CD4-positive, alpha-beta T cell (primary cell): ENCODE results near the gene RASD2. TPM values are rescaled to one million over a fixed set of nuclear protein-coding genes. Genes with fewer than 3 reads are reported as not detected.

ENCODE experiments used
- ATAC-seq: fragments of 200-7000 bp; cut with Tn5 transposase; one replicate; pipeline ENCODE4 v1.10.0; 2022; ENCODE audit warnings: mild to moderate bottlenecking; ENCODE audit not compliant: poor library complexity
- CTCF ChIA-PET: fragments of 350-600 bp; sonication (Branson Sonifier 250); formaldehyde crosslinking; loops from one replicate; lab custom pipeline; 2021; ENCODE audit warnings: antibody characterized with exemption, inconsistent platforms; lab: Charles Lee
- POLR2A ChIA-PET: fragments of 350-600 bp; sonication (Branson Sonifier 250); formaldehyde crosslinking; loops from one replicate; lab custom pipeline; 2021; ENCODE audit warnings: antibody characterized with exemption, inconsistent platforms; lab: Charles Lee
- DNase-seq, 14 experiments: peaks; one replicate each; pipeline ENCODE4 v3.0.0-alpha.2; 2013 to 2020; ENCODE audit warnings: mixed read lengths in 2 of 14
- H3K27ac ChIP-seq, 2 donors: one replicate each; pipeline versions ENCODE4 v1.5.1 to v1.7.0; 2013; ENCODE audit warnings: low read length in 2 of 2, low read depth in 1 of 2, mild to moderate bottlenecking in 1 of 2
- H3K27me3 ChIP-seq, 2 experiments: 1 replicate in 1 of 2; 2 replicates in 1 of 2; pipeline versions ENCODE4 v1.6.1 to v1.7.0; 2013; ENCODE audit warnings: low read length in 2 of 2, control low read depth in 1 of 2, mild to moderate bottlenecking in 1 of 2, moderate library complexity in 1 of 2; ENCODE audit not compliant: insufficient read depth in 2 of 2, control insufficient read depth in 1 of 2
- H3K36me3 ChIP-seq: one replicate; pipeline ENCODE4 v1.6.1; 2013; ENCODE audit warnings: low read length, control low read depth; ENCODE audit not compliant: insufficient read depth
- H3K4me1 ChIP-seq: one replicate; pipeline ENCODE4 v1.6.1; 2013; ENCODE audit warnings: low read length, control low read depth; ENCODE audit not compliant: insufficient read depth
- H3K4me3 ChIP-seq: one replicate; pipeline ENCODE4 v1.5.1; 2013; ENCODE audit warnings: mild to moderate bottlenecking, low read length, moderate library complexity
- H3K9me3 ChIP-seq, 2 experiments: 1 replicate in 1 of 2; 2 replicates in 1 of 2; pipeline versions ENCODE4 v1.6.1 to v1.7.0; 2013; ENCODE audit warnings: low read length in 2 of 2, mild to moderate bottlenecking in 2 of 2, control low read depth in 1 of 2, moderate library complexity in 1 of 2; ENCODE audit not compliant: control insufficient read depth in 1 of 2, insufficient read depth in 1 of 2
- H3K27ac Mint-ChIP-seq: one replicate; pipeline ENCODE4 v1.8.0; 2020; ENCODE audit warnings: mixed read lengths
- H3K27me3 Mint-ChIP-seq: one replicate; pipeline ENCODE4 v1.8.0; 2021; ENCODE audit warnings: mixed read lengths
- H3K36me3 Mint-ChIP-seq: one replicate; pipeline ENCODE4 v1.8.0; 2021; ENCODE audit warnings: low read depth, mixed read lengths
- H3K4me1 Mint-ChIP-seq: one replicate; pipeline ENCODE4 v1.8.0; 2021; ENCODE audit warnings: low read depth, mixed read lengths
- H3K4me3 Mint-ChIP-seq: one replicate; pipeline ENCODE4 v1.8.0; 2020; ENCODE audit warnings: mild to moderate bottlenecking, mixed read lengths
- H3K9me3 Mint-ChIP-seq: one replicate; pipeline ENCODE4 v1.8.0; 2020; ENCODE audit warnings: mixed read lengths
- CTCF ChIP-seq: fragments of 200-600 bp; IDR thresholded peaks from one replicate; pipeline ENCODE4 v1.8.0; 2022; ENCODE audit warnings: antibody characterized with exemption, mild to moderate bottlenecking
- intact Hi-C, 2 experiments: fragments of 100-400 bp; cut with DNase I in 1 of 2; cut with micrococcal nuclease in 1 of 2; formaldehyde crosslinking; loops; one replicate each; pipeline versions ENCODE4 v1.15.1 to v1.9.0; 2023 to 2025; cut with DNase I, micrococcal nuclease
- total RNA-seq, 174 experiments: library from RNA in 2 of 174; stranded (reverse) in 2 of 174; gene quantifications; one replicate each; pipeline ENCODE4 v1.2.3 and lab custom pipeline; 2021 to 2026

The RASD2 gene
- total RNA-seq, 2 experiments from 2014 or later = 1.4 to 1.6 TPM

- intact Hi-C loops = no loop called here
- ATAC-seq = no peak
- H3K27ac Mint-ChIP-seq = no peak overlapping the region
Observed at GRCh38 chr22:35543702-35544101, 3.1 kb downstream of the RASD2 start.

GRCh38 chr22:35544189-35544588 is 3.6 kb downstream of the RASD2 start:
- peaks cover 42% of the 10 kb centered on the region for H3K27me3 Mint-ChIP-seq

More at GRCh38 chr22:35543702-35544101, 3.1 kb downstream of the RASD2 start:
- Mint-ChIP-seq H3K9me3 (no peaks in the 10 kb centered on the region), H3K4me3 (peak overlapping the region; percentile 4), H3K27me3 (peaks cover 46% of the 10 kb centered on the region), H3K4me1 (peaks cover 5% of the 10 kb centered on the region), H3K36me3 (no peaks in the 10 kb centered on the region)
- CTCF ChIA-PET = no interaction called here
- H3K4me1 ChIP-seq = peaks cover 24% of the 10 kb centered on the region
- no peak overlapping the region for H3K4me3 ChIP-seq
- no peaks in the 10 kb centered on the region for H3K9me3 ChIP-seq
- no peak overlapping the region for H3K27ac ChIP-seq
- no peak for TF ChIP-seq CTCF
- no peaks in the 10 kb centered on the region for H3K36me3 ChIP-seq
- POLR2A ChIA-PET = interaction anchor here (1.5 kb wide), 1 partner anchor 9 kb away, joined by 3 read pairs; no protein-coding TSS in a partner anchor
- DNase-seq = no peak
- H3K27me3 ChIP-seq = peaks cover 29 to 36% of the 10 kb centered on the region in 2 experiments

GRCh38 chr22:35544827-35545226 is 4.2 kb downstream of the RASD2 start:
- Histone ChIP-seq H3K4me3 (no peak overlapping the region), H3K4me1 (peaks cover 16% of the 10 kb centered on the region), H3K36me3 (no peaks in the 10 kb centered on the region), H3K27ac (no peak overlapping the region), H3K27me3 (peaks cover 29 to 36% of the 10 kb centered on the region in 2 experiments), H3K9me3 (no peaks in the 10 kb centered on the region)
- H3K27ac Mint-ChIP-seq = no peak overlapping the region
- no peaks in the 10 kb centered on the region for H3K4me1 Mint-ChIP-seq
- intact Hi-C loops = no loop called here
- H3K27me3 Mint-ChIP-seq = peaks cover 37% of the 10 kb centered on the region
- DNase-seq = no peak
- no peak for ATAC-seq
- no peaks in the 10 kb centered on the region for H3K9me3 Mint-ChIP-seq
- ChIA-PET POLR2A (interaction anchor here (1.5 kb wide), 1 partner anchor 8 kb away, joined by 3 read pairs; no protein-coding TSS in a partner anchor), CTCF (no interaction called here)
- H3K4me3 Mint-ChIP-seq = no peak overlapping the region
- no peak for TF ChIP-seq CTCF
- H3K36me3 Mint-ChIP-seq = no peaks in the 10 kb centered on the region

More at GRCh38 chr22:35544189-35544588, 3.6 kb downstream of the RASD2 start:
- Histone ChIP-seq H3K4me1 (peaks cover 23% of the 10 kb centered on the region), H3K27ac (no peak overlapping the region), H3K27me3 (peaks cover 29 to 36% of the 10 kb centered on the region in 2 experiments), H3K4me3 (no peak overlapping the region), H3K9me3 (no peaks in the 10 kb centered on the region), H3K36me3 (no peaks in the 10 kb centered on the region)
- POLR2A ChIA-PET = interaction anchor here (1.5 kb wide), 1 partner anchor 9 kb away, joined by 3 read pairs; no protein-coding TSS in a partner anchor
- DNase-seq = no peak
- Mint-ChIP-seq H3K4me1 (peaks cover 5% of the 10 kb centered on the region), H3K4me3 (no peak overlapping the region), H3K27ac (no peak overlapping the region), H3K36me3 (no peaks in the 10 kb centered on the region), H3K9me3 (no peaks in the 10 kb centered on the region)
- CTCF ChIA-PET = no interaction called here
- no peak for ATAC-seq
- TF ChIP-seq CTCF = no peak
- intact Hi-C loops = no loop called here
